Activated naive CD8-positive, alpha-beta T cell treated with anti-CD3 and anti-CD28 coated beads, Interleukin-2, amount 10 ng/mL, durations not matched to agents 7 days and 5 days (primary cell): ENCODE data around the gene TIMP3. TPM values are rescaled to one million over a fixed set of nuclear protein-coding genes. Genes with fewer than 3 reads are reported as not detected.

Experiments used
- ATAC-seq: fragments of 150-1000 bp; cut with Tn5 transposase; one replicate; pipeline ENCODE4 v1.10.0; 2021; ENCODE audit warnings: low read depth, moderate library complexity
- POLR2A ChIA-PET: fragments of 350-600 bp; sonication (Branson Sonifier 250); formaldehyde crosslinking; loops from one replicate; lab custom pipeline; 2021; ENCODE audit warnings: antibody characterized with exemption; lab: Charles Lee
- DNase-seq: peaks from one replicate; pipeline ENCODE4 v3.0.0; 2021
- H3K27ac Mint-ChIP-seq: one replicate; pipeline ENCODE4 v1.8.0; 2022; ENCODE audit warnings: mild to moderate bottlenecking, mixed read lengths
- H3K27me3 Mint-ChIP-seq: one replicate; pipeline ENCODE4 v1.8.0; 2022; ENCODE audit warnings: mild to moderate bottlenecking, moderate library complexity, mixed read lengths
- H3K36me3 Mint-ChIP-seq: one replicate; pipeline ENCODE4 v1.8.0; 2021; ENCODE audit warnings: mild to moderate bottlenecking, mixed read lengths
- H3K4me1 Mint-ChIP-seq: one replicate; pipeline ENCODE4 v1.8.0; 2021; ENCODE audit warnings: mixed read lengths
- H3K4me3 Mint-ChIP-seq: one replicate; pipeline ENCODE4 v1.8.0; 2022; ENCODE audit warnings: mild to moderate bottlenecking, moderate library complexity, mixed read lengths
- H3K9me3 Mint-ChIP-seq: one replicate; pipeline ENCODE4 v1.8.0; 2021; ENCODE audit warnings: mixed read lengths
- total RNA-seq, 2 experiments: library from RNA; stranded (reverse); gene quantifications; one replicate each; pipeline ENCODE4 v1.2.3, GENCODE V29; 2021

Gene TIMP3
- total RNA-seq, 2 experiments from 2014 or later: 0.36 to 0.37 TPM

GRCh38 chr22:32793589-32793988, 7.9 kb upstream of the TIMP3 start:
- ATAC-seq (no peak), DNase-seq (no peak)
- POLR2A ChIA-PET: no interaction called here
- no peak overlapping the region for H3K4me3 Mint-ChIP-seq
- peaks cover 23% of the 10 kb centered on the region for H3K27me3 Mint-ChIP-seq
- no peak overlapping the region for H3K27ac Mint-ChIP-seq
- H3K9me3 Mint-ChIP-seq: no peaks in the 10 kb centered on the region
- no peaks in the 10 kb centered on the region for H3K4me1 Mint-ChIP-seq
- no peaks in the 10 kb centered on the region for H3K36me3 Mint-ChIP-seq

DNA sequence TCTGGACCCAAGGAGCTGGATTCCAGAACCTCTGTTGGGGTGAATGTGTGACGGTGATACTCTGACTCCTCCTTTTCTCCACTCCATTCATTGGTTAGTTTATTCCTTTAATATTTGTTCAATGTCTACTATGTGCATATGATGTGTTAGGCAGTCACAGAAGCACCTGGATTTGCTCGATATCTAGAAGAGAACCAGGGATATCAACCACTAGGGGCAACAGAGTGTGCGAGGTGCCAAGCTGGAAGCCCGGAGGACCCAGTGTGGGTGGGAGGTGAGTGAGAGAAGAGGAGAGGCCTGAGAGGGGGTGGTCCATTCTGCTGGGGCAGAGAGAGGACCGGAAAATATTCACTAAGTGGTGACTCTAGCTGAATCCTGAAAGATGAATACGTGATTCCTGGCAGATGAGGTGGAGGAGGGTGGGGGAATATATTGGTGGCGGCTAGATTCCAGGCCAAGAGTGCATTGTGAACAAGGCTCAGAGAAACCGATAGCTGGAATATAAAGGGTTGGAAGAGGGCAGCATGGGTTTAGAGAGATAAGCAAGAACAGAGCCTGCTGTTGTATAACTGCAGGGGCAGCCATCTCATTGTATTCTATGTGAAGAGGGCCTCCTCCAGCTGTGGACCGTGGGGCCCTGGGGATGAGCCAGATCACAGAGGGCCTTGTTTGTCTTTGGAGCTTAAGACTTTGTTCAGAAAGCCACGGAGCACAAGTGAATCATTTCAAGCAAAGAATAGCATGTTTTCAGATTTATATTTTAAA, 6.9 kb upstream of the TIMP3 start:
- POLR2A ChIA-PET: no interaction called here
- DNase-seq: no peak
- peaks cover 33% of the 10 kb centered on the region for H3K27me3 Mint-ChIP-seq
- ATAC-seq: no peak
- H3K4me3 Mint-ChIP-seq: no peak overlapping the region
- no peaks in the 10 kb centered on the region for H3K4me1 Mint-ChIP-seq
- H3K9me3 Mint-ChIP-seq: no peaks in the 10 kb centered on the region
- no peaks in the 10 kb centered on the region for H3K36me3 Mint-ChIP-seq
- H3K27ac Mint-ChIP-seq: no peak overlapping the region

GRCh38 chr22:32795214-32795596, 6.3 kb upstream of the TIMP3 start:
- H3K4me3 Mint-ChIP-seq: no peak overlapping the region

GRCh38 chr22:32796865-32797573, 4.5 kb upstream of the TIMP3 start:
- ATAC-seq (peak; percentile 85), DNase-seq (peak; percentile 65)
- Mint-ChIP-seq H3K27ac (no peak overlapping the region), H3K4me3 (no peak overlapping the region), H3K27me3 (peaks cover 50% of the 10 kb centered on the region), H3K9me3 (no peaks in the 10 kb centered on the region), H3K4me1 (peaks cover 1% of the 10 kb centered on the region), H3K36me3 (no peaks in the 10 kb centered on the region)
- POLR2A ChIA-PET: interaction anchor here (1.0 to 1.6 kb wide), 2 partner anchors 137 to 268 kb away, joined by 3 read pairs; no protein-coding TSS in a partner anchor

More at GRCh38 chr22:32795214-32795596, 6.3 kb upstream of the TIMP3 start:
- no peaks in the 10 kb centered on the region for H3K9me3 Mint-ChIP-seq
- H3K27me3 Mint-ChIP-seq: peaks cover 38% of the 10 kb centered on the region
- DNase-seq: no peak
- no peak overlapping the region for H3K27ac Mint-ChIP-seq
- POLR2A ChIA-PET: no interaction called here
- no peak for ATAC-seq
- no peaks in the 10 kb centered on the region for H3K36me3 Mint-ChIP-seq
- no peaks in the 10 kb centered on the region for H3K4me1 Mint-ChIP-seq

- DNase-seq (no peak), ATAC-seq (no peak)
- Mint-ChIP-seq H3K36me3 (no peaks in the 10 kb centered on the region), H3K4me1 (peaks cover 1% of the 10 kb centered on the region), H3K27me3 (peaks cover 72% of the 10 kb centered on the region), H3K4me3 (no peak overlapping the region), H3K27ac (no peak overlapping the region), H3K9me3 (no peaks in the 10 kb centered on the region)
- POLR2A ChIA-PET: no interaction called here
Observed at GRCh38 chr22:32799496-32799895, 2.0 kb upstream of the TIMP3 start.

DNA sequence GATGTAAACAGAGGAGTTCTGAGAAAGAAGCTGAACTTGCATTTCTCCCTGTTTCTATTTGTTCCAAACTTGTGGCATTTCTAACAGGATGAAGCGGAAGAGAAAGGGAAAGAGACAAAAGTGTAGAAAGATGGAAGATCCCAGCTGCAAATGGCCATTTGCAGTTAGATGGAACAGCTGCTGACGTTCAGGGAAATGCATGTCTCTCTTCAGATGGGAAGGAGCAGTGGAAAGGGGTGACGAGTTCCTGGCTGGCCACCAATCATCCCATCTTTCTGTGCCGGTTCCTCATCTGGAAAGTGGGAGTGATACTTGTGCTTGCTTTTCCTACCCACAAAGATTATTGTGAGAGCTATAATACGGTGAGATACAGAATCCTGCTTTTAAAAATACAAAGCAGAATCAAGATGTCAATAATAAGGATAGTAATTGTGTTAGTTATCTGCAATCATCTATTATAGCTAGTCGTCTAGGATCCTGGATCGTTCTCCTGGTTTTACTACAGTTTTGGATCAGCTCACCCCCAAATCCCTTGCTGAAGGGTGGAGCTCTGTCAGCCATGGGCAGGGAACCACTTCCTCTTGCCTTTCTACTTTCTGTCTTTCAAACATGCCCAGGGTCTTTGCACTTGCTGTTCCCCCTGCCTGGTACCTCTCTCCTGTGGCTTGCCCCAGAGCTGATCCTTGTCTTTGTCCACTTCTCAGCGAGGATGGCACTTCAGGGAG, 1.2 kb upstream of the TIMP3 start:
- DNase-seq: no peak
- Mint-ChIP-seq H3K9me3 (no peaks in the 10 kb centered on the region), H3K4me3 (no peak overlapping the region), H3K4me1 (peaks cover 1% of the 10 kb centered on the region), H3K36me3 (no peaks in the 10 kb centered on the region), H3K27ac (no peak overlapping the region), H3K27me3 (peaks cover 71% of the 10 kb centered on the region)
- ATAC-seq: no peak
- POLR2A ChIA-PET: no interaction called here

GRCh38 chr22:32800994-32801536, 440 bp upstream of the TIMP3 start:
- Mint-ChIP-seq H3K4me1 (peaks cover 1% of the 10 kb centered on the region), H3K27me3 (peaks cover 67% of the 10 kb centered on the region), H3K9me3 (no peaks in the 10 kb centered on the region), H3K36me3 (no peaks in the 10 kb centered on the region), H3K4me3 (no peak overlapping the region), H3K27ac (no peak overlapping the region)
- POLR2A ChIA-PET: no interaction called here
- DNase-seq (no peak), ATAC-seq (no peak)

DNA sequence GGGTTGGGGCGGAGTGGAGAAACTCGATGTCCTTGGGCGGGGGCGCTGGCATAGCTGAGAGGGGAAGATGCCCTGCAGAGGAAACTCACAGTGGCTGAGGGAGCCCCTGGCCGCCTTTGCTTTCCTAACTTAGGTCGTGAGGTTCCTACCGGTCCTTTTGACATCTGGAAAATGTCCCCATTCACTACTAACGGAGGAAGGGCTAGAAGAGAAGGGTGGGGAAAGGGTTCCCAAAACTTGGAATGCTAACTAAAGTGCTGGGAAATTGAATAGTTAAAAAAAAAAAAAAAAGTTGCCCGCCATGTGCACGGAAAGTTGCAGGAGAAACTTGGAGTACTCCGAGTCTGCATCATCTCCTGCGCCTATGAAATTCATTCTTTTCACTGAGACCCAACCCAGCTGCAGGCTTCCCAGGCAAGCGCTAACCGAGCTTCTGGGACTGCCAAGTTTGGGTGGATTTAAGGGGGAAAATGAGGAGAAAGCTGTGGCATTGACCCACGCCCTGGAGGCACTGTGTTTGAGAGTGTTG, 796 bp downstream of the TIMP3 start:
- Mint-ChIP-seq H3K9me3 (no peaks in the 10 kb centered on the region), H3K36me3 (no peaks in the 10 kb centered on the region), H3K27ac (no peak overlapping the region), H3K27me3 (peaks cover 65% of the 10 kb centered on the region), H3K4me1 (peaks cover 1% of the 10 kb centered on the region), H3K4me3 (no peak overlapping the region)
- DNase-seq: no peak
- no peak for ATAC-seq
- POLR2A ChIA-PET: no interaction called here

DNA sequence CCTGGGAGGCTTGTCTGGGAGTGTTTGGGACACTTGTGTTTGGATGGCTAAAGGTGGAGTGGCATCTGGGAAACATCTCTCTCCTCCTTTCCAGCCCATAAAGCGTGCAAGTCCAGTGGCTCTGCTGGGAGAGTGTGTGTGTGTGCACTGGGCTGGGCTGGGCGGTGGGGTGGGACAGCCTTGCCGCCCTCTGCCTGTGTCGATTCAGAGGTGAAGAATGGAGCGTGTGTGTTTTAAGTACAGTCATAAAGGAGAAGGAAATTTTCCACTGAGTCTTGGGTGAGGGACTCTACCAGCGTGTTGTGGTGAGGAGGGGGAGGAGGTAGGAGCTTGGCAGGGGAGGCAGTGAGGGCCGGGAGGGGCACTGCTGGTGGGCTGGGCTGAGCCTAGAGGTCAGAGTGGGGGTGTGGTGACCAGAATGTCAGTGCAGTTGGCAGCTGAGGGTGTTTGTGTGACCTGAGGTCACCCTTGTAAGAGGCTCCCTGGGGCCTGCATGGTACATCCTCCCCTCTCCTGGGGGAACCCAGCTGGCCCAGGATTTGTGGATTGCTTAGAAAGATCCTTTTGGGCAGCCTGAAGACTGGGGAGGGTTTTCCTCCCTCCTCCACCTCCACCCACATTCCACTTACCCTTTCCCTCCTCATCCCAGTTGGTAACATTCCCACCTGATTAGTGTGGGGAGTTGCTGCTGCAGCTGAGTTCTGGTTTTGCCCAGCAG, 1.7 kb downstream of the TIMP3 start:
- H3K4me1 Mint-ChIP-seq: peaks cover 1% of the 10 kb centered on the region
- H3K36me3 Mint-ChIP-seq: no peaks in the 10 kb centered on the region
- H3K27ac Mint-ChIP-seq: no peak overlapping the region
- no peak for ATAC-seq
- no peaks in the 10 kb centered on the region for H3K9me3 Mint-ChIP-seq
- H3K27me3 Mint-ChIP-seq: peaks cover 58% of the 10 kb centered on the region
- no peak overlapping the region for H3K4me3 Mint-ChIP-seq
- POLR2A ChIA-PET: no interaction called here
- DNase-seq: no peak

DNA sequence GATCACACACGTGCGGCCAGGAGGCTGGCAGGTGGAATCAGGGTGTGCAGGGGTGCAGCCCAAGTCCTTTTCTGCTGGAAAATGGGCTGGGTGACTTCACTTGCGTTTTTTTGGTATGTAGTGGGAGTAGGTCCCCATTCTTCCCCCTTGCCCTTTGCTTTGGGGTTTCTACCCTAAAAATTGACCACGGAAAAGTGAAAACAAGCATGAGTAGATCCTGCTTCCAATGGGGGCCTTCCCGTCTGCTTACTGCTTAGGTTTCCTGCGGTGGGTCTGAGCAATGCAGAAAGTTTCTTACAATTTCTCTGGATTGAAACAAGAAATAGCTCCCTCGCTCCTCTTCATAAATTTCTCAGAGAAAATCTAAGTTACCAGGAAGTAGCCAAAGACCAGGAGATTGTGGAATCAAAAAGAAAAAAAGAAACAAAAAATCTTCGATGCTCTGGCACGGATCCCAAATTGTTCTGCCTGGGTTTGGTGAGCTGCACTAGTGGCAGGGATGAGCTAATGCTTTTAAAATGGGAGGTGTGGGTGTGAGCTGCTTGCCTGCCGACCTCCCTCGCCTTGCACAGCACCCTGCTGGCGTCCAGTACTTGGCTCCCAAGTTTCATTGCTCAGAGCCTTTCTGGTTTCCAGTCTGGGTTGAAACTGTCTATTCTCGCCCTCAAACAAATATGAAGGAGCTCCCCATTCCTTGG, 2.4 kb downstream of the TIMP3 start:
- POLR2A ChIA-PET: no interaction called here
- DNase-seq (no peak), ATAC-seq (no peak)
- H3K36me3 Mint-ChIP-seq: no peaks in the 10 kb centered on the region
- no peaks in the 10 kb centered on the region for H3K9me3 Mint-ChIP-seq
- H3K4me1 Mint-ChIP-seq: peaks cover 1% of the 10 kb centered on the region
- H3K27me3 Mint-ChIP-seq: peaks cover 52% of the 10 kb centered on the region
- H3K27ac Mint-ChIP-seq: no peak overlapping the region
- no peak overlapping the region for H3K4me3 Mint-ChIP-seq

- Mint-ChIP-seq H3K27ac (no peak overlapping the region), H3K9me3 (no peaks in the 10 kb centered on the region), H3K4me1 (peaks cover 1% of the 10 kb centered on the region), H3K36me3 (no peaks in the 10 kb centered on the region), H3K27me3 (peaks cover 47% of the 10 kb centered on the region), H3K4me3 (no peak overlapping the region)
- POLR2A ChIA-PET: no interaction called here
- DNase-seq: no peak
- no peak for ATAC-seq
Observed at GRCh38 chr22:32804531-32805360, 3.2 kb downstream of the TIMP3 start.
